Neural crest cell (in vitro differentiated cells): ENCODE measurements around the gene ABCG1. TPM values are rescaled to one million over a fixed set of nuclear protein-coding genes. Genes with fewer than 3 reads are reported as not detected.

Experiments used
- DNase-seq: peaks from one replicate; pipeline ENCODE4 v3.0.0; 2021; ENCODE audit warnings: low read depth, mixed read lengths, low spot score
- H3K27ac Mint-ChIP-seq: one replicate; pipeline ENCODE4 v1.8.0; 2021; ENCODE audit warnings: mild to moderate bottlenecking, mixed read lengths; ENCODE audit not compliant: unreplicated experiment
- H3K27me3 Mint-ChIP-seq: 2 replicates; pipeline ENCODE4 v1.8.0; 2021; ENCODE audit warnings: low read depth, mild to moderate bottlenecking, mixed read lengths
- H3K36me3 Mint-ChIP-seq: 2 replicates; pipeline ENCODE4 v1.8.0; 2021; ENCODE audit warnings: low read depth, mild to moderate bottlenecking, mixed read lengths
- H3K4me1 Mint-ChIP-seq: 2 replicates; pipeline ENCODE4 v1.8.0; 2021; ENCODE audit warnings: mixed read lengths
- H3K4me3 Mint-ChIP-seq: one replicate; pipeline ENCODE4 v1.8.0; 2021; ENCODE audit warnings: mild to moderate bottlenecking, mixed read lengths
- H3K9me3 Mint-ChIP-seq: 2 replicates; pipeline ENCODE4 v1.8.0; 2021; ENCODE audit warnings: mixed read lengths
- CTCF ChIP-seq: fragments of 200-600 bp; sonication (generic); conservative IDR thresholded peaks from 2 replicates; pipeline ENCODE4 v1.5.0; 2021; ENCODE audit warnings: antibody characterized with exemption, mild to moderate bottlenecking
- long read RNA-seq: library from polyadenylated mRNA; unstranded; transcript quantifications from one replicate; pipeline ENCODE4 v2.0.0, GENCODE V29; 2020
- total RNA-seq: library from RNA; stranded (reverse); gene quantifications from 2 replicates; pipeline ENCODE4 v1.2.1, GENCODE V29; 2021

ABCG1 gene
- 2.8 and 3.3 TPM in 2 replicates for total RNA-seq
- long read RNA-seq, partial matches to known transcripts, result 0 of 1 reads
- long read RNA-seq, other reads (novel, unspliced or antisense), result 1 of 1 reads

- peaks cover 36% of the 10 kb centered on the region for H3K4me1 Mint-ChIP-seq
- peak within 1 kb of the TSS; percentile 87 for H3K4me3 Mint-ChIP-seq
- H3K36me3 Mint-ChIP-seq, result no peaks in the 10 kb centered on the region
- H3K27me3 Mint-ChIP-seq, result peaks cover 40% of the 10 kb centered on the region
- H3K27ac Mint-ChIP-seq, result no peak within 1 kb of the TSS
- TF ChIP-seq CTCF, result no peak
- no peak for DNase-seq
- H3K9me3 Mint-ChIP-seq, result peaks cover 3% of the 10 kb centered on the region
Observed at GRCh38 chr21:42218836-42219605, at the start of gene ABCG1. Gene ABCG1, plus strand, starts transcription at chr21:42219140. Its CDS starts 123 bp downstream, at chr21:42219263.

DNA sequence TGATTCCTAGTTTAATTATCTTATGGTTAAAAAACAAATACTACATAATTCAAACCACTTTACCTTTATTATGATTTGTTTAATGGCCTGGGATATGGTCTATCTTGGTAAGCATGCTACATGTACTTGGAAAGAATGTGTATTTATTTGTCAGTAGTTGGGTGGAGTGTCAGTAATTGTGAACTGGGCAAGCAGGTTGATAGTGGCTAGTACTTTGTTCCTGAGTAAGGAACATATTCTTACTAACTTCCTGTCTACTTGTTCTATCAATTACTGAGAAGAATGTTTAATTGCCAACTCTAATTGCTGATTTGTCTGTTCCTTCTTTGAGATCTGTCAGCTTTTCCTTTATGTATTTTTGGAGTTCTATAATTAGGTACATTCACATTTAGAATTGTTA is 49.2 kb upstream of the ABCG1 start:
- Mint-ChIP-seq H3K36me3 (no peaks in the 10 kb centered on the region), H3K27ac (no peak overlapping the region), H3K27me3 (no peaks in the 10 kb centered on the region), H3K4me1 (peaks cover 43% of the 10 kb centered on the region), H3K9me3 (no peaks in the 10 kb centered on the region), H3K4me3 (no peak overlapping the region)
- DNase-seq, result no peak
- TF ChIP-seq CTCF, result no peak

DNA sequence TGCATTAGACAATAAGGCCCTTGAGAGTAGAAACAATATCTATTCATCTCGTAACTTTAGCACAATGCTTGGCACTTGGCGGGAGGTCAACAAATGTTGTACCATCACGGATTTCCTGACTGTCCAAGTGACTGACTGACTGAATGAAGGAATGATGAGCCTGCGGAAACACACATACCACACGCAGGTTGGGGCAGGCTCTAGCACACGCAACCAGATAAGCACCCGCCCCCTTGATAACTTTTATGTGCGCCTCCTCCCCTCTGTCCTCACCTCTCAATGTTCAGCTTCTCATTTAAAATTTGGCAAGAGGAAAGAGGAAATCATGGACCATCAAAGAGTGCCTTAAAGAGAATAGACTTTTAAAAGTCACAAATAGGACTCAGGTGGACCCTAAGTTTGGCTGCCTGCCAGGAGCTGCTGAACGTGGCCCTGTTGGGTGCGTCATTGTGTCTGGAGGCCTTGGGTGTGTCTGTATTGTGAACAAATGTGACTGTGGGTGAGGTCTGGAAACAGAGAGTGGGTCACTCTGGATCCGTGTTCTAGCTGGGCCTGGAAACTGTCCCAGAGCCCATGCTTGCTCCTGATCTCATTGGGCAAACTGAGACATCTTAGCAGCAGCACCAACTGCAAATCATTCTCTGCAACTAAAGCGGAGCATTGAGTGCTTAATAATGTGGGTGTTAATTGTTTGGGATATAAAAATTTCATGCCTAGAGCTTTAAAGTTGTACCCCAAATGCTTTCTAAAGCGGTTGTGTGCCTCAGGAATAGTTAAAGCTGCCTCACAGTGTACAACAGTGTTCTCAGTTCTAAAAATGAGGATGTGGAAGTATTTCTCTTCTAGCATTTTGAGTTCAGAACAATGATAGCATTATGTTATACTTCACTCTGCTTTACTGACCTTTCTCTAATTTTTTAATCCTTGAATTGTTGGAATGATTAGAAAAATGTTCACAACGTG is 47.6 kb upstream of the ABCG1 start:
- Mint-ChIP-seq H3K27ac (peak overlapping the region; percentile 81), H3K4me3 (no peak overlapping the region), H3K36me3 (no peaks in the 10 kb centered on the region), H3K4me1 (peaks cover 35% of the 10 kb centered on the region), H3K9me3 (no peaks in the 10 kb centered on the region), H3K27me3 (no peaks in the 10 kb centered on the region)
- no peak for TF ChIP-seq CTCF
- no peak for DNase-seq

GRCh38 chr21:42172596-42173483 is 46.1 kb upstream of the ABCG1 start:
- no peaks in the 10 kb centered on the region for H3K27me3 Mint-ChIP-seq
- peaks cover 23% of the 10 kb centered on the region for H3K4me1 Mint-ChIP-seq
- no peak overlapping the region for H3K4me3 Mint-ChIP-seq
- H3K27ac Mint-ChIP-seq, result no peak overlapping the region
- no peak for DNase-seq
- no peaks in the 10 kb centered on the region for H3K36me3 Mint-ChIP-seq
- no peaks in the 10 kb centered on the region for H3K9me3 Mint-ChIP-seq
- no peak for TF ChIP-seq CTCF

DNA sequence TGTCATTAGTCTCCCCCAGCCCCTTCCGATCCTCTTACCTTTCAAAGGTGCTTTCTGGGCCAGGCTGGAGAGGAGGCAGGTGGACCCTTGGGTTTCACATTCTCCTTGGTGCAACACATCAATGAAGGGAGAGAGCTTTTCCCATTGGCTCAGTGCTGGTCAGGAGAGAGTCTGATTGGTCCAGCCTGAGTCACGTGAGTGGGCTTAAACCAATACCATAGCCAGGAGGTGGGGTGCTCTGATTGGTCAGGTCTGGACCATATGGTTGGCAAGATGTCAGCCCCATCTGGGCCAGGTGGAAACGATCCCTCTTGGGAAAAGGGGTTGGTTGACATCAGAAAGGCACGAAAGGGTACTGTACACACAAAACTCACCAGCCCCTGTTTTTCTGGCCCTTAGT is 44.8 kb upstream of the ABCG1 start:
- no peak for DNase-seq
- Mint-ChIP-seq H3K36me3 (no peaks in the 10 kb centered on the region), H3K4me1 (peaks cover 25% of the 10 kb centered on the region), H3K27ac (no peak overlapping the region), H3K27me3 (no peaks in the 10 kb centered on the region), H3K9me3 (peaks cover under 1% of the 10 kb centered on the region), H3K4me3 (no peak overlapping the region)
- no peak for TF ChIP-seq CTCF
